ENCODE measurements around the gene DNAAF5. TPM values are rescaled to one million over a fixed set of nuclear protein-coding genes. Genes with fewer than 3 reads are reported as not detected.
A peak's percentile ranks its signal among the peaks of the same experiment; 100 is the strongest.

The DNAAF5 gene
- total RNA-seq, 4 donors from 2014 or later, result 26.7 to 34.4 (median 29.0) TPM

- DNase-seq (ENCODE audit: low spot score in 2 of 2), result peak; percentile 24 to 30
- TF ChIP-seq EP300 (IDR thresholded peaks at IDR 0.05) (no peak), POLR2AphosphoS5 (IDR thresholded peaks at IDR 0.05) (no peak), CTCF (IDR thresholded peaks at IDR 0.05) (no peak), POLR2A (IDR thresholded peaks at IDR 0.05) (no peak)
- H3K9me3 ChIP-seq, result peaks cover 22% of the 10 kb centered on the region
- no peaks in the 10 kb centered on the region for H3K27me3 ChIP-seq
- no peaks in the 10 kb centered on the region for H3K4me1 ChIP-seq
- H3K36me3 ChIP-seq, result peaks cover 10% of the 10 kb centered on the region
- no peak overlapping the region for H3K4me3 ChIP-seq
- no peak overlapping the region for H3K27ac ChIP-seq
- WGBS, result 90% methylated on average over 9 of the region's 9 CpGs
Measured at GRCh38 chr7:684416-684815, 42.1 kb upstream of the DNAAF5 start.

GRCh38 chr7:685540-685939 is 41.0 kb upstream of the DNAAF5 start:
- WGBS, result 95% methylated on average over 1 of the region's 1 CpG

GRCh38 chr7:690478-691360 is 35.8 kb upstream of the DNAAF5 start:
- Histone ChIP-seq H3K4me1 (no peaks in the 10 kb centered on the region), H3K9me3 (peaks cover 17% of the 10 kb centered on the region), H3K27ac (no peak overlapping the region), H3K36me3 (no peaks in the 10 kb centered on the region), H3K27me3 (no peaks in the 10 kb centered on the region), H3K4me3 (no peak overlapping the region)
- WGBS, result 97% methylated on average over 27 of the region's 27 CpGs
- TF ChIP-seq EP300 (IDR thresholded peaks at IDR 0.05) (no peak), POLR2A (IDR thresholded peaks at IDR 0.05) (no peak), CTCF (IDR thresholded peaks at IDR 0.05) (no peak), POLR2AphosphoS5 (IDR thresholded peaks at IDR 0.05) (no peak)
- DNase-seq (ENCODE audit: low spot score in 2 of 2), result peak in 1 of 2 donors; percentile 60

More at GRCh38 chr7:685540-685939, 41.0 kb upstream of the DNAAF5 start:
- no peaks in the 10 kb centered on the region for H3K4me1 ChIP-seq
- H3K27ac ChIP-seq, result no peak overlapping the region
- no peaks in the 10 kb centered on the region for H3K27me3 ChIP-seq
- peaks cover 22% of the 10 kb centered on the region for H3K9me3 ChIP-seq
- peaks cover under 1% of the 10 kb centered on the region for H3K36me3 ChIP-seq
- no peak overlapping the region for H3K4me3 ChIP-seq
- TF ChIP-seq POLR2A (IDR thresholded peaks at IDR 0.05), result no peak
- TF ChIP-seq POLR2AphosphoS5 (IDR thresholded peaks at IDR 0.05), result no peak
- TF ChIP-seq EP300 (IDR thresholded peaks at IDR 0.05), result no peak
- no peak for TF ChIP-seq CTCF (IDR thresholded peaks at IDR 0.05)
- no peak for DNase-seq (ENCODE audit: low spot score in 2 of 2)

GRCh38 chr7:691361-692045 is 35.0 kb upstream of the DNAAF5 start:
- peak in 1 of 2 donors; percentile 55 for DNase-seq (ENCODE audit: low spot score in 2 of 2)
- H3K9me3 ChIP-seq, result peaks cover 14% of the 10 kb centered on the region
- 85% methylated on average over 13 of the region's 25 CpGs for WGBS

More at GRCh38 chr7:691361-692045, 35.0 kb upstream of the DNAAF5 start:
- TF ChIP-seq POLR2AphosphoS5 (IDR thresholded peaks at IDR 0.05), result no peak
- no peak for TF ChIP-seq POLR2A (IDR thresholded peaks at IDR 0.05)
- TF ChIP-seq EP300 (IDR thresholded peaks at IDR 0.05), result no peak
- TF ChIP-seq CTCF (IDR thresholded peaks at IDR 0.05), result no peak
- H3K4me3 ChIP-seq, result no peak overlapping the region
- H3K4me1 ChIP-seq, result no peaks in the 10 kb centered on the region
- no peak overlapping the region for H3K27ac ChIP-seq
- no peaks in the 10 kb centered on the region for H3K27me3 ChIP-seq
- no peaks in the 10 kb centered on the region for H3K36me3 ChIP-seq

Measured in suprapubic skin (tissue), 4 donors.